NCI-H82 (cell line): ENCODE results near the gene DESI1.
"Not testable (repeated sequence)": the region's sequence is repeated elsewhere in the genome, so short reads cannot be mapped to it uniquely, and the experiment has no call there.

ENCODE experiments used
- DNase-seq: peaks from one replicate; lab custom pipeline; 2025; lab: John Stamatoyannopoulos, UW

Gene DESI1

GRCh38 chr22:41558241-41558630, 62.6 kb downstream of the DESI1 start:
- DNase-seq: not testable (repeated sequence)

GRCh38 chr22:41557401-41558240, 63.2 kb downstream of the DESI1 start:
- DNase-seq: peak; percentile 64

GRCh38 chr22:41556561-41556960, 64.3 kb downstream of the DESI1 start:
- DNase-seq: no peak

- DNase-seq: peak; percentile 28
Observed at GRCh38 chr22:41555325-41555982, 65.4 kb downstream of the DESI1 start.

GRCh38 chr22:41551877-41552582, 68.8 kb downstream of the DESI1 start:
- DNase-seq: no peak

- DNase-seq: no peak
Observed at GRCh38 chr22:41550952-41551491, 69.8 kb downstream of the DESI1 start.

- DNase-seq: no peak
Observed at GRCh38 chr22:41548830-41549211, 72.0 kb downstream of the DESI1 start.
